ENCODE data around the gene PFKL. TPM values are rescaled to one million over a fixed set of nuclear protein-coding genes. Genes with fewer than 3 reads are reported as not detected.
A peak's percentile ranks its signal among the peaks of the same experiment; 100 is the strongest.

The PFKL gene
- total and polyA plus RNA-seq, 11 donors = 34.0 to 85.1 (median 46.1) TPM

GRCh38 chr21:44365967-44366585, 66.2 kb downstream of the PFKL start:
- ATAC-seq (no peak), DNase-seq (peak in 2 of 5 donors; percentile 4 to 10)
- intact Hi-C loops (cut with DNase I) = loop anchor here in 3 of 10 donors (10.0 kb wide), 3 partner anchors 59 to 89 kb away; partner anchors contain the start of gene LRRC3 (in 1 of the 3)
- no peak overlapping the region for H3K4me3 ChIP-seq
- WGBS, 4 donors = 85 to 88% (median 87%) methylated on average over 22 of the region's 22 CpGs
- no peak overlapping the region for H3K27ac ChIP-seq
- TF ChIP-seq POLR2A (IDR thresholded peaks at IDR 0.05) = no peak
- TF ChIP-seq, protein P1, sequence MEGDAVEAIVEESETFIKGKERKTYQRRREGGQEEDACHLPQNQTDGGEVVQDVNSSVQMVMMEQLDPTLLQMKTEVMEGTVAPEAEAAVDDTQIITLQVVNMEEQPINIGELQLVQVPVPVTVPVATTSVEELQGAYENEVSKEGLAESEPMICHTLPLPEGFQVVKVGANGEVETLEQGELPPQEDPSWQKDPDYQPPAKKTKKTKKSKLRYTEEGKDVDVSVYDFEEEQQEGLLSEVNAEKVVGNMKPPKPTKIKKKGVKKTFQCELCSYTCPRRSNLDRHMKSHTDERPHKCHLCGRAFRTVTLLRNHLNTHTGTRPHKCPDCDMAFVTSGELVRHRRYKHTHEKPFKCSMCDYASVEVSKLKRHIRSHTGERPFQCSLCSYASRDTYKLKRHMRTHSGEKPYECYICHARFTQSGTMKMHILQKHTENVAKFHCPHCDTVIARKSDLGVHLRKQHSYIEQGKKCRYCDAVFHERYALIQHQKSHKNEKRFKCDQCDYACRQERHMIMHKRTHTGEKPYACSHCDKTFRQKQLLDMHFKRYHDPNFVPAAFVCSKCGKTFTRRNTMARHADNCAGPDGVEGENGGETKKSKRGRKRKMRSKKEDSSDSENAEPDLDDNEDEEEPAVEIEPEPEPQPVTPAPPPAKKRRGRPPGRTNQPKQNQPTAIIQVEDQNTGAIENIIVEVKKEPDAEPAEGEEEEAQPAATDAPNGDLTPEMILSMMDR (IDR thresholded peaks at IDR 0.05) = no peak
- peaks cover 0 to 32% (median 12%) of the 10 kb centered on the region in 9 donors for H3K27me3 ChIP-seq
- H3K9me3 ChIP-seq = peaks cover 0 to 20% (median 8%) of the 10 kb centered on the region in 12 donors
- H3K36me3 ChIP-seq = peaks cover 0 to 10% (median 0%) of the 10 kb centered on the region in 9 donors
- H3K4me1 ChIP-seq = peaks cover 0 to 5% (median 0%) of the 10 kb centered on the region in 12 donors

GRCh38 chr21:44366586-44367211, 66.8 kb downstream of the PFKL start:
- intact Hi-C loops (cut with DNase I) = loop anchor here in 3 of 10 donors (10.0 kb wide), 3 partner anchors 58 to 88 kb away; partner anchors contain the start of gene LRRC3 (in 1 of the 3)
- TF ChIP-seq, protein P1 (IDR thresholded peaks at IDR 0.05) = no peak
- TF ChIP-seq POLR2A (IDR thresholded peaks at IDR 0.05) = no peak
- Histone ChIP-seq H3K4me1 (peaks cover 0 to 5% (median 0%) of the 10 kb centered on the region in 12 donors), H3K27me3 (peaks cover 0 to 33% (median 12%) of the 10 kb centered on the region in 9 donors), H3K9me3 (peaks cover 0 to 20% (median 8%) of the 10 kb centered on the region in 12 donors), H3K36me3 (peaks cover 0 to 10% (median 0%) of the 10 kb centered on the region in 9 donors), H3K27ac (no peak overlapping the region), H3K4me3 (no peak overlapping the region)
- ATAC-seq = no peak
- peak in 2 of 5 donors; percentile 3 to 11 for DNase-seq
- 90 to 93% (median 90%) methylated on average over 26 to 28 of the region's 28 CpGs for WGBS, 4 donors

GRCh38 chr21:44368711-44369446, 69.0 kb downstream of the PFKL start:
- peak in 2 of 5 donors; percentile 4 to 11 for DNase-seq
- Histone ChIP-seq H3K4me3 (no peak overlapping the region), H3K27ac (no peak overlapping the region), H3K27me3 (peaks cover 0 to 35% (median 15%) of the 10 kb centered on the region in 9 donors), H3K36me3 (peaks cover 0 to 17% (median 0%) of the 10 kb centered on the region in 9 donors), H3K4me1 (peaks cover 0 to 5% (median 0%) of the 10 kb centered on the region in 12 donors), H3K9me3 (peaks cover 0 to 6% (median 0%) of the 10 kb centered on the region in 12 donors)
- 28 to 40% (median 36%) methylated on average over 26 to 35 of the region's 35 CpGs for WGBS, 4 donors
- intact Hi-C loops (cut with DNase I) = loop anchor here in 3 of 10 donors (10.0 kb wide), 3 partner anchors 56 to 86 kb away; partner anchors contain the start of gene LRRC3 (in 1 of the 3)
- no peak for ATAC-seq
- TF ChIP-seq, protein P1 (IDR thresholded peaks at IDR 0.05) = no peak
- TF ChIP-seq POLR2A (IDR thresholded peaks at IDR 0.05) = no peak
